SJSA1 (cell line): ENCODE measurements around the gene SLC25A26. TPM values are rescaled to one million over a fixed set of nuclear protein-coding genes. Genes with fewer than 3 reads are reported as not detected.
A peak's percentile ranks its signal among the peaks of the same experiment; 100 is the strongest.

ENCODE experiments used
- DNase-seq, 2 experiments: peaks; one replicate each; pipeline ENCODE4 v3.0.0-alpha.2; 2015 to 2020; ENCODE audit warnings: low spot score in 2 of 2, low read depth in 1 of 2
- H3K27ac ChIP-seq: fragments of 250-450 bp; sonication (Bioruptor Pico); 2 replicates; pipeline ENCODE4 v1.5.1; 2020; ENCODE audit warnings: mild to moderate bottlenecking, moderate library complexity
- H3K27me3 ChIP-seq: fragments of 250-450 bp; sonication (Bioruptor Pico); replicated peaks from 2 replicates; pipeline ENCODE4 v1.5.1; 2020; ENCODE audit warnings: mild to moderate bottlenecking, moderate library complexity
- H3K36me3 ChIP-seq: fragments of 250-450 bp; sonication (Bioruptor Pico); 2 replicates; pipeline ENCODE4 v1.5.1; 2020; ENCODE audit warnings: mild to moderate bottlenecking
- H3K4me1 ChIP-seq: fragments of 250-450 bp; sonication (Bioruptor Pico); replicated peaks from 2 replicates; pipeline ENCODE4 v1.6.1; 2021; ENCODE audit warnings: mild to moderate bottlenecking
- H3K4me3 ChIP-seq: fragments of 250-450 bp; sonication (Bioruptor Pico); 2 replicates; pipeline ENCODE4 v1.5.1; 2020; ENCODE audit warnings: mild to moderate bottlenecking
- H3K9me3 ChIP-seq: fragments of 250-450 bp; sonication (Bioruptor Pico); replicated peaks from 2 replicates; pipeline ENCODE4 v1.5.1; 2020; ENCODE audit warnings: mild to moderate bottlenecking
- total RNA-seq: library from RNA; depleted of rRNA; stranded (reverse); fragments of >200 nt; shearing (Covaris generic); gene quantifications from 2 replicates; pipeline ENCODE4 v1.2.3, GENCODE V29; 2014

Gene SLC25A26
- total RNA-seq, 1 experiment from 2014 or later = 16.0 TPM

GRCh38 chr3:66382142-66382541 lies 161.3 kb downstream of the SLC25A26 start:
- DNase-seq = no peak
- Histone ChIP-seq H3K9me3 (peaks cover 3% of the 10 kb centered on the region; the same call in 1 of the 2 replicates), H3K4me3 (no peak overlapping the region), H3K27me3 (no peaks in the 10 kb centered on the region), H3K27ac (no peak overlapping the region), H3K36me3 (peaks cover 56% of the 10 kb centered on the region), H3K4me1 (peaks cover 6% of the 10 kb centered on the region)

- Histone ChIP-seq H3K4me3 (no peak overlapping the region), H3K9me3 (peaks cover 3% of the 10 kb centered on the region; the same call in 1 of the 2 replicates), H3K4me1 (peaks cover 11% of the 10 kb centered on the region), H3K36me3 (peaks cover 55% of the 10 kb centered on the region), H3K27me3 (no peaks in the 10 kb centered on the region), H3K27ac (no peak overlapping the region)
- DNase-seq = no peak
Observed at GRCh38 chr3:66383023-66383422, 162.2 kb downstream of the SLC25A26 start.

- DNase-seq = no peak
- H3K36me3 ChIP-seq = peaks cover 46% of the 10 kb centered on the region
- no peaks in the 10 kb centered on the region for H3K27me3 ChIP-seq
- no peak overlapping the region for H3K27ac ChIP-seq
- H3K9me3 ChIP-seq = peaks cover 3% of the 10 kb centered on the region; the same call in 1 of the 2 replicates
- H3K4me3 ChIP-seq = no peak overlapping the region
- peaks cover 11% of the 10 kb centered on the region for H3K4me1 ChIP-seq
Observed at GRCh38 chr3:66383998-66384745, 163.4 kb downstream of the SLC25A26 start.

GRCh38 chr3:66385066-66385465 lies 164.3 kb downstream of the SLC25A26 start:
- no peak for DNase-seq
- Histone ChIP-seq H3K9me3 (peaks cover 3% of the 10 kb centered on the region; the same call in 1 of the 2 replicates), H3K27ac (no peak overlapping the region), H3K4me1 (peaks cover 11% of the 10 kb centered on the region), H3K4me3 (no peak overlapping the region), H3K36me3 (peaks cover 40% of the 10 kb centered on the region), H3K27me3 (no peaks in the 10 kb centered on the region)

GRCh38 chr3:66386011-66386924 lies 165.5 kb downstream of the SLC25A26 start:
- H3K4me1 ChIP-seq = peaks cover 11% of the 10 kb centered on the region
- peak in 1 of 2 experiments; percentile 12 for DNase-seq
- no peak overlapping the region for H3K27ac ChIP-seq
- H3K36me3 ChIP-seq = peaks cover 30% of the 10 kb centered on the region
- peaks cover 3% of the 10 kb centered on the region; the same call in 1 of the 2 replicates for H3K9me3 ChIP-seq
- no peaks in the 10 kb centered on the region for H3K27me3 ChIP-seq
- H3K4me3 ChIP-seq = no peak overlapping the region

- peak; percentile 13 to 48 for DNase-seq
- Histone ChIP-seq H3K4me1 (peaks cover 11% of the 10 kb centered on the region), H3K9me3 (peaks cover 3% of the 10 kb centered on the region; the same call in 1 of the 2 replicates), H3K4me3 (no peak overlapping the region), H3K27ac (no peak overlapping the region), H3K36me3 (peaks cover 25% of the 10 kb centered on the region), H3K27me3 (no peaks in the 10 kb centered on the region)
Observed at GRCh38 chr3:66386925-66387650, 166.3 kb downstream of the SLC25A26 start.

- Histone ChIP-seq H3K36me3 (peaks cover 19% of the 10 kb centered on the region), H3K27ac (no peak overlapping the region), H3K27me3 (no peaks in the 10 kb centered on the region), H3K4me3 (no peak overlapping the region), H3K4me1 (peaks cover 11% of the 10 kb centered on the region), H3K9me3 (peaks cover 2% of the 10 kb centered on the region; the same call in 1 of the 2 replicates)
- no peak for DNase-seq
Observed at GRCh38 chr3:66390013-66390412, 169.2 kb downstream of the SLC25A26 start.

GRCh38 chr3:66392512-66392911 lies 171.7 kb downstream of the SLC25A26 start:
- no peak for DNase-seq
- Histone ChIP-seq H3K27ac (no peak overlapping the region), H3K36me3 (peaks cover 11% of the 10 kb centered on the region; the same call in 1 of the 2 replicates), H3K27me3 (no peaks in the 10 kb centered on the region), H3K9me3 (no peaks in the 10 kb centered on the region), H3K4me1 (peaks cover 1% of the 10 kb centered on the region), H3K4me3 (no peak overlapping the region)

GRCh38 chr3:66392966-66393332 lies 172.1 kb downstream of the SLC25A26 start:
- H3K36me3 ChIP-seq = peaks cover 11% of the 10 kb centered on the region; the same call in 1 of the 2 replicates
- H3K4me1 ChIP-seq = no peaks in the 10 kb centered on the region
- no peaks in the 10 kb centered on the region for H3K27me3 ChIP-seq
- no peak overlapping the region for H3K27ac ChIP-seq
- no peak overlapping the region for H3K4me3 ChIP-seq
- no peak for DNase-seq
- no peaks in the 10 kb centered on the region for H3K9me3 ChIP-seq

GRCh38 chr3:66393333-66394005 lies 172.7 kb downstream of the SLC25A26 start:
- H3K27me3 ChIP-seq = no peaks in the 10 kb centered on the region
- no peak overlapping the region for H3K27ac ChIP-seq
- H3K4me1 ChIP-seq = no peaks in the 10 kb centered on the region
- peaks cover 11% of the 10 kb centered on the region; the same call in 1 of the 2 replicates for H3K36me3 ChIP-seq
- H3K4me3 ChIP-seq = no peak overlapping the region
- no peaks in the 10 kb centered on the region for H3K9me3 ChIP-seq
- DNase-seq = no peak

- no peak overlapping the region for H3K27ac ChIP-seq
- no peak overlapping the region for H3K4me3 ChIP-seq
- no peak for DNase-seq
- H3K9me3 ChIP-seq = no peaks in the 10 kb centered on the region
- H3K36me3 ChIP-seq = peaks cover 11% of the 10 kb centered on the region; the same call in 1 of the 2 replicates
- no peaks in the 10 kb centered on the region for H3K4me1 ChIP-seq
- H3K27me3 ChIP-seq = no peaks in the 10 kb centered on the region
Observed at GRCh38 chr3:66394019-66394752, 173.4 kb downstream of the SLC25A26 start.

- Histone ChIP-seq H3K36me3 (peaks cover 11% of the 10 kb centered on the region; the same call in 1 of the 2 replicates), H3K9me3 (no peaks in the 10 kb centered on the region), H3K4me1 (no peaks in the 10 kb centered on the region), H3K27ac (no peak overlapping the region), H3K27me3 (no peaks in the 10 kb centered on the region), H3K4me3 (no peak overlapping the region)
- no peak for DNase-seq
Observed at GRCh38 chr3:66394753-66395249, 174.0 kb downstream of the SLC25A26 start.
